ENCODE measurements around the gene DOCK10.

DOCK10 gene

DNA sequence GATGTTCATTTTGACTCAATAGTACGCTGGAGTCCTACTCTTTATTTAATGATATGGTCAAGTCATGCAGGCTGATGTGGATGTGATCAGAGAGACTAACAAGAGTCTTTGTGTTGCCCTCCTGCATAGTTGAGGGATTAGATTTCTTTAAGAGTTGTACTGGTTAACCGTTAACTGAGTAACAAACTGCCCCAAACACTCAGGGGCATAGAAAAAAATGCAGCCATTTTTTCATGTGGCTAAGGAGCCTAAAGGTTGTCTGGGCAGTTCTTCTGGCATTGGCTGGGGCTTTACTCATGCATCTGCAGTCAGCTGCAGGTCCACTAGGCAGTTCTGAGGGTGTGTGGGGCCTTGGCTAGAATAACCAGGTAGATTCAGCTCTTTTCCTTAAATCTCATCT is 32.5 kb downstream of the DOCK10 start:
- no peak for DNase-seq

DNA sequence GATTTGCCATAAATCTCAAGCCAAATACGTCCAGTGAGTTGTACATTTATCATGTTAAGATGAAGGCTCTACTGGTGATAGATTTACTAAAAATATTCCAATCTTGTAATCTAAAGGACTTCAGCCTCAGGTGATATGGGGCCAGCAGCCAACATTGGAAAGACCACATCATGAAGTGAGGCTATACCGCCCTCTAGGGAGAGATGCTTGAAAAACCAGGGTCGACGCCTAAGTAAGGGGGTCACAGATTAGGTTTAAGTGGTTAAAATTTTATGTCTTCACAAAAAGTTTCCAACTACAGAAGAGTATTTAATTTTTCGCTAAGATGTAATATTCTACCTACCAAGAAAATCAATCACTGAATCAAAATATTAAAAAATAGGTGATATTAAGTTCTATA is 33.3 kb downstream of the DOCK10 start:
- DNase-seq = no peak

GRCh38 chr2:225008179-225008856 is 34.0 kb downstream of the DOCK10 start:
- no peak for DNase-seq

- DNase-seq = no peak
These were observed 35.5 kb downstream of the DOCK10 start for GRCh38 chr2:225006730-225007129.

GRCh38 chr2:225004597-225004996 is 37.7 kb downstream of the DOCK10 start:
- DNase-seq = no peak

DNA sequence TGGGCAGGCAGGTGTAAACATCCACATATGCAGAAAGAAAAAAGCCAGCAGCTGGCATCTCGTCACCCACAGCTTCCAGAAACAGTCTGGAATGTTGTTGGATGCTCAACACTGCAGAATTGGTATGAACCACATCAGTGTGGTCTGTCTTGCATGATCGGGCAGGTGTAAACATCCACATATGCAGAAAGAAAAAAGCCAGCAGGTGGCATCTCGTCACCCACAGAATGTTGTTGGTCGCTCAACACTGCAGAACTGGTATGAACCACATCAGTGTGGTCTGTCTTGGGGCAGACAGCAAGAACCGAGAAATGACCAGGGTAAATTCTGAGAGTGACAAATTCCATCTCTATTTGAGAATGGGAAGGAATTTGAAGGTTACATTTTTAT is 39.6 kb downstream of the DOCK10 start:
- peak; percentile 46 for DNase-seq

- peak; percentile 72 for DNase-seq
These were observed 40.1 kb downstream of the DOCK10 start for GRCh38 chr2:225002039-225002655.

- DNase-seq = no peak
These were observed 42.5 kb downstream of the DOCK10 start for GRCh38 chr2:224999754-225000153.

GRCh38 chr2:224999321-224999720 is 42.9 kb downstream of the DOCK10 start:
- DNase-seq = no peak

- DNase-seq = no peak
These were observed 44.5 kb downstream of the DOCK10 start for GRCh38 chr2:224997802-224998201.

DNA sequence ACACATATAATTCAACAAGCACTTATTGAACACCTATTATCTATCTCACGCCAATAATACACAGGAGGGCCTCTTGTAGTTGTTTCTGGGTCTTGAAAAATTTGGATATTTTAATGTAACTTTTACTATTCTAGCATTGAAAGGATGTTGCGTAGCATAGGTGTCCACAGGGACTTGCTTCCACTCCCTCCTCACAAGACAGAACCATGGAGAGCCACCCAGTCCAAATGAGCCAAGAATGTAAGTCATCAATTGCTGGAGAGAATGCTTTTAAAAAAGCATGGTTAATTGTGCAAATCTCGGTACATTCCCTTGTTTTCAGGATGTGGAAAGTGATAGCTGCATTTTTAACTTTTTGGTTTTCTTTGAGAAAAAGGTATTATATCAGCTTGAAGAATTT is 46.8 kb downstream of the DOCK10 start:
- DNase-seq = no peak

- DNase-seq = no peak
These were observed 47.9 kb downstream of the DOCK10 start for GRCh38 chr2:224994242-224994823.

GRCh38 chr2:224990710-224991109 is 51.6 kb downstream of the DOCK10 start:
- DNase-seq = no peak

DNA sequence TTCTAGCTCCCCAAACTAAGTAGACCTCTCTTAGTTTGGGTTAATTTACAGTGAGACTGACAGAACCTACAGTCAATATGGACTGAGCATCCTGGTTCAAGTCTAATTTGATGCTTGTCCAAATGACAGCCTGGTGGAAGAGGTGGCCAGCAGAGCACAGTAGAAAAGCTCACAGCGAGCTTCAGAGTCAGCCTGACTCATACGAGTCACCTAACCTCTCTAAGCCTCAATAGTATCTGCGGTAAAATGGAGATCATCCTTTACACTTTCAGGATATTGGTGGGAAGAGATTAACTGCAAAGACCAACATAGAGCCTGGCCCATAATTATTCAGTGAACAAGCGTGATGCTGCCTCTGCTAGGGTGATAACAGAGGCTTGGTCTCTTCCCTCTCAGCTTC is 54.5 kb downstream of the DOCK10 start:
- no peak for DNase-seq

GRCh38 chr2:224986477-224986876 is 55.8 kb downstream of the DOCK10 start:
- no peak for DNase-seq

- DNase-seq = no peak
These were observed 57.6 kb downstream of the DOCK10 start for GRCh38 chr2:224984637-224985036.

DNA sequence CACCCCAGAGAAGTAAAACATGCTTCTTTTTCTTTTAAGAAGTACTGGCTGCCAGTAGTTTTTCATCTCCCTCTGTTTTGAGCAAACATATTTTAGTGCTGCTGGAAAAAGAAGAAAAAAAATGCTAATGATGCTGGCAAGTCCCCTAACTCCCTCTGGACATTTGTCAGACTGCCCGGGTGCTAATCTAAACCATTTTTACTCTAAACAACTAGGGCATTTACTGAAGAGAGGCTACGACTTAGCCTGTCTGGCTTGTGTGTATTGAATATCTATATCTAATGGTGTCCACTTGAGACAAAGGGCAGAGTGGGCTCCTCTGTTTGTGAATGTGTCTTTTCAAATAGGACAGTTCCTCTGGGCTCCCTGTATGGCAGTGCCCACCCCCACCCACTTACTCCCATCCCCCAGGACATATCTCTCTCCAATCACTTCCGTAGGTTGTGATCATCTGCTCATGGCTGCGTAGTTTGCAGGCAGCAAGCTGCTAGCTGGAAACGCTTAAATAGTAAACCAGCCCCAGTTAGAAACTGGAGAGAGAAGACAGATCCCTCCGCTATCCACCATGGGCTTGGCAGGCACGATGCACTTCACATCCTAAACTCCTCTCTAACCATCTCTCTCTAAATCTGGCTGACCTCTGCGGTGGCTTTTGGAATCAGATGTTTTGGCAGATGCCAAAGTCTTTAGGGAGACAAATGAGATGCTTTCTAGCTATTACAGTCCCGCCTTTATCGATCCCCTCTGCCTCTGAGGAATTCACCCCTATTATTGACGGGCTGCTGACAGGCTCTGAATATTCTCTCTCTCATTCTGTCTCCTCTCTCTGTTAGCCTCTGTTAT is 58.3 kb downstream of the DOCK10 start:
- DNase-seq = no peak

GRCh38 chr2:224982910-224983711 is 59.2 kb downstream of the DOCK10 start:
- DNase-seq = no peak

GRCh38 chr2:224982226-224982625 is 60.0 kb downstream of the DOCK10 start:
- DNase-seq = no peak

DNA sequence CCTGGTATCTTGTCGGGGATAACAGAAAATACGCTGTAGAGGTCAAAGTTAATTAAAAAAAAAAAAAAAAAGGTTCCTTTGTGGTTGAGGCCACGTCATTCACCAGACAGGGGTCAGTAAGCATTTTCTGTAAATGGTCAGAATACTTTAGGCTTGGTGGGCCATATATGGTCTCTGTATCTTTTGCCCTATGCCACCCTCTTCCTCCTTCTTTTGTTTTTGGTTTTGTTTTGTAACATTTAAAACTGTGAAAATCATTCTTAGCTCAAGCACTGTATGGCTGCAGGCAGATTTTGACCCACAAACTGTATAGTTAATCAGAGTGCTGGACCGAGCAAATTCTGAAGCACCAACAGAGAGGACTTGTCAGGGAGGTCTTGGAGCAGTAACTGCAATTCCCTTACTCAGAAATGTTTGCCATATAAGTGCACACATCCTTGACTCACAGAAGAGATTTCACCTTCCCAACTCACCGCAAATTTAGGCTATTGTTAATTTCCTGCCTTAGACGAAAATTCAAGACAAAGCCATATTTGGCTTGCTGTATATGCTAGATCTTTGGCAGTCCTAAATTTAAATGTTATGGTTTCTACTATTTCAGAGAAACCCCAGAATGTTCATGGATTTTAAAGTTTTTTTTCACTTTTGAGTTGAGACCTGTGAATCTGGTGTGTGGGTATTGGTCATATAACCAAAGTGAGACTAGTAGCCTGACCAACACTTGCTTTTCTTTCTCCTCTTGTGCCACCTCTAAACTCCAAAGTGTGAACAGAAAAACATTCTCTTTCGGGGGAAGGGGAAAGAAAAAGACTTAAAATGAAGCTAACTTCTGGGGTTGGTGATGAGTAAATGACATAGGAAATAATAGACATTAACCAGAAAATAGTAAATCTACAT is 65.4 kb downstream of the DOCK10 start:
- DNase-seq = no peak

DNA sequence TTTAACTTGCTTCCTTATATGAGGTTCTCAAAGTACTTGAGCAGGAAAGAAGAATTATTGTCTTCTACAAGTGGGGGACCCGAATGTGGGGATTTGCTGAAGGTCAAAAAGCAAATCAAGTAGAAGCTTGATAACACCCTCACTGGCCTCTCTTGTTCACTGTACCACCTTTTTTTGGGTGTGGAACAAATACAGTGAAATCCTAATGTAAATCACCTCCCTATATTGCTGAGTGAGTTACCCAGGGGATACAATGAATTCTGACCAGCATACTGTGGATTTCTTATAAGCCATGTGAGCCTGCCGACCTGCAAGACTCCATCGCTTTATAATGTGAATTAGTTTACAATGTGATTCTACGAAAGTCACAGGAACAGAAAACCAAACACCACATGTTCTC is 66.5 kb downstream of the DOCK10 start:
- DNase-seq = no peak
